ENCODE data around the gene IMMP2L.

IMMP2L gene

DNA sequence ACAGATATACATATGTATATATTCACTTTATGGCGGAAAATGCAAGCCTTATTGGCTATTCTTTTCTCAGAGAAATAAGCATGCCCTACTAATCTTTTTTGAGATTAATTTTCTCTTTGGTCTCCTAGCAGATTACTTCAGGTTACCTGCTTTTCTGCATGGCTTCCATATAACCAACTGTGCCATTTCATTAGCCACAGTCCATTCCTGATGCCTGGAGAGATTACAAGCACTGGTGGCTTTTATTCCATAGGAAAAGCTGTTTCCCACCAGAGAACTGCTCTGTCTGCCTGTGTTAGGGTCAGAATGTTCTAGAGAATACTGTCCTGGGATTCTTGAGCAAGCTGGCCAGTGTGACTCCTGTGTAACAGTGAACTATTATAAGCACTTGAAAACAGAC is 411.6 kb downstream of the IMMP2L start:
- Mint-ChIP-seq H3K9me3 (peaks cover 2% of the 10 kb centered on the region), H3K27me3 (no peaks in the 10 kb centered on the region), H3K4me3 (no peak overlapping the region), H3K36me3 (ENCODE audit: low read depth) (no peaks in the 10 kb centered on the region), H3K4me1 (ENCODE audit: low read depth) (no peaks in the 10 kb centered on the region), H3K27ac (no peak overlapping the region)
- DNase-seq = no peak

DNA sequence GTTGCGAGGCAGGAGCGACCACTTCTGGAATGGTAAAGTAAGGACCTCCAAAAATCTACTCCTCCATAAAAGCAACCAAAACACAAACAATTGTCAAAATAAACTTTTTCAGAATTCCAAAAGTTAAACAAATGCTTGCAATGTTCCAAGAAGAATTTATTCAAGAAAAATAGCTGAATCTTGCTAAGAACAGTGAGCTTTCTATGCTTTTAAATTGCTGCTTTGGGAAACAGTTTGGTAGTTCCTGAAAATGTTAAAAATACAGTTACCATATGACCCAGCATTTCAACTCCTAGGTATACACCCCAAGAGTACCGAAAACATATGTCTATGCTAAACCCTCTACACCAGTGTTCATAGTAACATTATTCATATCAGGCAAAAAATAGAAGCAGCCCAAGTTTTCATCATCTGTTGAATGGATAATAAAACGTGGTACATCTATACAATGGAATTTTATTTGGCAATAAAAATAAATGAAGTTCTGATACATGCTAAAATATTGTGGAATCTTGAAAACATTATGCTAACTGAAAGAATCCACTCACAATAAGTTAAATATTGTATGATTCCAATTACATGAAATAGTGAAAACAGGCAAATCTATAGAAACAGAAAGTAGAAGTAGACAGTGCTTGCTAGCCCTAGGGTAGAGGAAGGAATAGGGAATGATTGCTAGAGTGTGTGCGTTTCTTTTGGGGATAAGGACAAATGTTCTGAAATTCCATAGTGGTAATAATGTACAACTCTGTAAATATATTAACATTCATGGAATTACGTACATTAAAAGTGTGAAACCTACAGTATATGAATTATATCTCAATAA is 414.4 kb downstream of the IMMP2L start:
- Mint-ChIP-seq H3K4me3 (no peak overlapping the region), H3K9me3 (peaks cover 2% of the 10 kb centered on the region), H3K36me3 (ENCODE audit: low read depth) (no peaks in the 10 kb centered on the region), H3K27ac (no peak overlapping the region), H3K27me3 (no peaks in the 10 kb centered on the region), H3K4me1 (ENCODE audit: low read depth) (no peaks in the 10 kb centered on the region)
- no peak for DNase-seq

DNA sequence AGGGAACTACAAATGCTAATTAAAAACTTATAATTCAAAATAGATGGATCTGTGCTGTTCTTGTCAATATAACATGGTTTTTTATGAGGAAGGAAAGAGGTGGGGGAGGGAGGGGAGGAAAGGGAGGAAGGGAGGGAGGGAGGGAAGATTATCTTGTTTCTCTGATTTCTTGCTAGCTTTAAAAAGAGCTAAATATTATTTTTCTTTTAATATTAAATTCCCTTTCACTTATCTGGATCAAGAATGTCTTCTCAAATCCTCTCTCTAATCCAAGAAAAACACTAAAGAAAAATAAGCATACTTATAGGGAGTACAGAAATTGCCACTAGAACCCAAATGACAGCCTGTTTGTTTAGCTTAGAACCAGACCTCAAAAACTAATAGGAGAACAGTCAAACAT is 416.2 kb downstream of the IMMP2L start:
- no peak overlapping the region for H3K27ac Mint-ChIP-seq
- no peaks in the 10 kb centered on the region for H3K27me3 Mint-ChIP-seq
- H3K4me3 Mint-ChIP-seq = no peak overlapping the region
- H3K9me3 Mint-ChIP-seq = no peaks in the 10 kb centered on the region
- no peaks in the 10 kb centered on the region for H3K4me1 Mint-ChIP-seq (ENCODE audit: low read depth)
- no peaks in the 10 kb centered on the region for H3K36me3 Mint-ChIP-seq (ENCODE audit: low read depth)
- DNase-seq = no peak

DNA sequence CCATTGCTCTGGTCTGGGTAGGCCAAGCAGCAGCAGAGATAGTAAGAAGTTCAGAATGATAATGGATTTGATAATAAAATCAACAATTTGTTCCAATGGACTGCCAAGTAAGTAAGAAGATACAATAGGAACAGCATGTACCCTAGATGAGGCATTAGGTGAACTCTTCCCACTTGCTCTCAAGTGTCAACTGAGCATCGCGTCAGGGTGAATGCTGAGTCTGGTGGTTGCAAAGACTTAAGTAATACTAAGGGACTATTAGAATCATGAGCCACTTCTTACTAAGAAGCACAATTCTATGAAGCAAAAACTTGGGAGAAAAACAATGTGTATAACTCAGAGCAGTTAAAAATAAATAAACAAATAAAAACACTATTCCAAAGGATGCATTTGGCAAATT is 416.8 kb downstream of the IMMP2L start:
- no peaks in the 10 kb centered on the region for H3K36me3 Mint-ChIP-seq (ENCODE audit: low read depth)
- H3K4me1 Mint-ChIP-seq (ENCODE audit: low read depth) = peaks cover 5% of the 10 kb centered on the region
- H3K27ac Mint-ChIP-seq = no peak overlapping the region
- H3K9me3 Mint-ChIP-seq = no peaks in the 10 kb centered on the region
- H3K4me3 Mint-ChIP-seq = no peak overlapping the region
- no peak for DNase-seq
- H3K27me3 Mint-ChIP-seq = no peaks in the 10 kb centered on the region

DNA sequence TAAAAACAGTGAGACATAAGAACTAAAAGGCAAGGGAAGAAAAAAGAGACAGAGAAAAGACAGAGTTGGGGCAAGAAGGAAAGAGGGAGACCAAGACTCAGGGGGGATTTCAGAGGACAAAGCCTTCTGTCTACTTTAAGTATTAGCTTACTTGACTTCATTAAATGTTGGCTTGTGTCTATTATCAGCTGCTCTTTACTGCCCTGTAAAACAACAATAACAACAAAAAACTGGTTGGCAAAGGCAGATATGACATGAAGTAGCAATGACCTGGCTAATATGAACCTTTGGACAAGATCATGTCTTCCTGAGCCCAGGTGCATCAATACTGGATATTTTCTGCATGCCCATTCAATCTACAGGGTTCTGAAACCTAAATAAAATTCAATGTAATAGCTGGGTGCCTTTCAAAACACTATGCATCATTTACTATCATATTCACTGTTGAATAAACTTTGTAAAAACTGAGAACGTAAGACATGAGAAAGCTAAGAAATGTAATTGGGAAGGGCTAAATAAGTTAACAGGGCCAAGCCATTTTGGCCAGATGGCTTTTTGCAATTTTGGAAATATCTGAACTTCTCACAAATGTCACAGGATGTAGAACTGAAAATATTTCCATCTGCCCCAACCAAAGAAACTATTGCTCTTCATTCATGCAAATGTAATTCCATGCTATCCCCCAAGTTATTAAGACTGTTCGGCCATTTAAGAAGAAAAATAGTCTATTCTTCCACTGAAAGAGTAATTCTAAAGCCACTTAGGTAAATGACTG is 422.0 kb downstream of the IMMP2L start:
- no peak overlapping the region for H3K4me3 Mint-ChIP-seq
- no peaks in the 10 kb centered on the region for H3K36me3 Mint-ChIP-seq (ENCODE audit: low read depth)
- H3K4me1 Mint-ChIP-seq (ENCODE audit: low read depth) = peaks cover 47% of the 10 kb centered on the region
- no peaks in the 10 kb centered on the region for H3K9me3 Mint-ChIP-seq
- DNase-seq = no peak
- H3K27me3 Mint-ChIP-seq = no peaks in the 10 kb centered on the region
- H3K27ac Mint-ChIP-seq = peak overlapping the region; percentile 38

DNA sequence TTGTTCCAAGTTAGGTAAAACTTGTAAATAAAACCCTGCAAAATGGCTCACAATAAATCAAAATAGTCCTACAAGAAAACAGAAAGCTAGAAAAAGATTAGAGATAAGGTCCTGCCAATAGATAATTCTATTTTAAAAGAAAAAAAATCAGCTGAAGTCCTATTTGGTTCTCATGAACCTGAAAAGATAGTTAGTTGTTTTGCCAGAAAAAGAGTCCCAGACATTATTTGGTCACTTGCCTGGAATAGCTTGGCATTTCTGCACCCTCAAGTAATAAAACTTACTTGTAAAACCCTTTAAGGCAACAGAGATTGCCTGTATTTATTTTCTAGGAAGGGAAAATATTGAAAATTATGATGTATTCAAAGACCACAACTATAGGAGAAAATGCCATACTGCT is 423.7 kb downstream of the IMMP2L start:
- DNase-seq = no peak
- no peaks in the 10 kb centered on the region for H3K36me3 Mint-ChIP-seq (ENCODE audit: low read depth)
- peak overlapping the region; percentile 97 for H3K27ac Mint-ChIP-seq
- peak overlapping the region; percentile 71 for H3K4me3 Mint-ChIP-seq
- H3K27me3 Mint-ChIP-seq = no peaks in the 10 kb centered on the region
- peaks cover 47% of the 10 kb centered on the region for H3K4me1 Mint-ChIP-seq (ENCODE audit: low read depth)
- no peaks in the 10 kb centered on the region for H3K9me3 Mint-ChIP-seq

DNA sequence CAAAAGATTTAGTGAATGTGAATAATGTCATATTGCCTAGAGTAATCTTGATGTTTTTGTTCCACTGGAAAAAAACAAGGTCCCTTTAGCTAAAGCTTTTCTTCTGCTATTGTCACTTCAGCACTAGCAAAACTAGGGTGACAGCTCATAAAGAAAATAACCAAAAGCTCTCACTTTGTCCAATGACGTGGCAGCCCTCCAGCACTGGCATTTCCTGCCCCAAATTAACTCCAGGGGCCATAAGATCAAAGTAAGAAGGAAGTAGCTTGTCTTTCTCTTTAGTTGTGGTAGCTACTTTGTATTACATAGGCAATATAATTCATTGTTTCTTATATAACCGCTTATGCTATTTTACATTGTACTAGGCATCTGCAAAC is 424.1 kb downstream of the IMMP2L start:
- Mint-ChIP-seq H3K4me3 (peak overlapping the region; percentile 71), H3K36me3 (ENCODE audit: low read depth) (no peaks in the 10 kb centered on the region)

DNA sequence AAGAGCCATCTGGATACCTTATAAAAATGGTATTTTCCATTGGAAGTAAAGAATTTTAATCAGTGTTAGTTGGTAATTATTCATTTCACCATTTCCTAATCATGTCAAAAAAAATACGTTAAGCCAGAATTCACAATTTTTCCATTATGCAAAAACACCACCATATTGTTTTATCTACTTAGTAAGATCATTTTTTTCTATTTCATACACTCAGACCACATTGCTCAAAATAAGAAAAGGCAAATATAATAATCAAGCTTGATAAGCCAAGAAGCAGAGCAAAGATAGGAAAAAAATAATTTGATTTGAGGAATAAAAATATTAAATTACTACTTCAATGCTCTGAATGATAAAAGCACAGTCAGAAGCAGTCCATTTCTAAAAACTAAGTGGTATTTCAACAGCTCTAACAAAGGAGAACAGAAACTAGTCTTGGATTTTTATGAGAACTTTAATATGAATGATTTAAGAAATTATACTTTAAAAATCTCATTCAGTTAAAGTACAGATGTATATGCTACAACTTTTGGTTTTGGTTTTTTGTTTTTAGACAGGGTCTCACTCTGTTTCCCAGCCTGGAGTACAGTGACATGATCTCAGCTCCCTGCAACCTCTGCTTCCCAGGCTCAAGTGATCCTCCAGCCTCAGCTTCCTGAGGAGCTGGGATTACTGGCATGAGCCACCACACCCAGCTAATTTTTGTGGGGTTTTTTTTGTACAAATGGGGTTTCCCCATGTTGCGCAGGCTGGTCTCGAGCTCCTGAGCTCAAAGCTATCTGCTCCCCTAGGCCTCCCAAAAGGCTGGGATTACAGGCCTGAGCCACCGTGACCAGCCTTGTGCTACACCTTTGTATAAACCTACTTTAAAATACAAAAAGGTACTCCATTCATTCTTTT is 424.7 kb downstream of the IMMP2L start:
- H3K27me3 Mint-ChIP-seq = no peaks in the 10 kb centered on the region
- no peaks in the 10 kb centered on the region for H3K36me3 Mint-ChIP-seq (ENCODE audit: low read depth)
- H3K4me1 Mint-ChIP-seq (ENCODE audit: low read depth) = peaks cover 47% of the 10 kb centered on the region
- peak; percentile 59 for DNase-seq
- H3K9me3 Mint-ChIP-seq = no peaks in the 10 kb centered on the region
- peak overlapping the region; percentile 97 for H3K27ac Mint-ChIP-seq
- peak overlapping the region; percentile 71 for H3K4me3 Mint-ChIP-seq

More for the DNA sequence above, 424.1 kb downstream of the IMMP2L start:
- Mint-ChIP-seq H3K9me3 (no peaks in the 10 kb centered on the region), H3K27ac (peak overlapping the region; percentile 97), H3K4me1 (ENCODE audit: low read depth) (peaks cover 47% of the 10 kb centered on the region), H3K27me3 (no peaks in the 10 kb centered on the region)
- DNase-seq = peak; percentile 56

DNA sequence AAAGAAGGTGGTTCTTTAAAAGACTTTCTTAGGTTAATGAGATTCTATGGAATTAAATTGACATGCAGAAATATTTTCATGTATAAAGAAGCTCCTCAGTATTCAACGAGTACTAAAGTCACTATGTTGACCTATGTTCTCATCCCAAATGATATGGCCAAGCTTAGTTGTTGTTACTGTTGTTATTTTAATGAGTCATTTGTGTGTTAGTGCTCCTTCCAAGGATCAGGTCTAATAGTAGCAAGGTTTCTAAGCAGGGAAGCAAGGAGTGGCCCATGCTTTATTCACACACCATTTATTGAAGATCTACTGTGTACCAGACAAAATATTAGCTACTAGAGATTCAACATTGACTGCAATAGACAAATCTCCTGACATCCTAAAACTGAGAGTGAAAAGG is 429.5 kb downstream of the IMMP2L start:
- no peaks in the 10 kb centered on the region for H3K27me3 Mint-ChIP-seq
- DNase-seq = no peak
- H3K27ac Mint-ChIP-seq = no peak overlapping the region
- H3K4me1 Mint-ChIP-seq (ENCODE audit: low read depth) = peaks cover 16% of the 10 kb centered on the region
- H3K4me3 Mint-ChIP-seq = no peak overlapping the region
- H3K36me3 Mint-ChIP-seq (ENCODE audit: low read depth) = no peaks in the 10 kb centered on the region
- no peaks in the 10 kb centered on the region for H3K9me3 Mint-ChIP-seq

DNA sequence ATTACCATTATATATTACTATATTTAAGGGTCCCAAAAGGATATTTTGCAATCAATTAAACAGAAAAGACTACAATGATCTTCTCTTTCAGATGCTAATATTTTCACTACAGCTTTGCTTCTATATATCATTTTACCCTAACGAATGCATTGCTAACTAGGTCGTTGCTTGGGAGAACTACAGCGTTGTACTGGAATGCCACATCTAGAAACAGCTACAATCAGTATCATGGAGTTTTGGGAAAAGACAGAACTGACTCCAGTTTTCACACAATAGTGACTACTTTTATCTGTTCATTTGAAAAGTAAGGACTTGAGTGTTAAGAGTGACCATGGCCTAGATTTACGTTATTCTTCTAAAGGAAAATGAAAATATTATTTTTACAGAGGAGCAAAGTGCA is 432.9 kb downstream of the IMMP2L start:
- H3K27me3 Mint-ChIP-seq = no peaks in the 10 kb centered on the region
- no peak overlapping the region for H3K27ac Mint-ChIP-seq
- no peak overlapping the region for H3K4me3 Mint-ChIP-seq
- H3K4me1 Mint-ChIP-seq (ENCODE audit: low read depth) = no peaks in the 10 kb centered on the region
- no peak for DNase-seq
- peaks cover 13% of the 10 kb centered on the region for H3K36me3 Mint-ChIP-seq (ENCODE audit: low read depth)
- H3K9me3 Mint-ChIP-seq = peaks cover 2% of the 10 kb centered on the region

DNA sequence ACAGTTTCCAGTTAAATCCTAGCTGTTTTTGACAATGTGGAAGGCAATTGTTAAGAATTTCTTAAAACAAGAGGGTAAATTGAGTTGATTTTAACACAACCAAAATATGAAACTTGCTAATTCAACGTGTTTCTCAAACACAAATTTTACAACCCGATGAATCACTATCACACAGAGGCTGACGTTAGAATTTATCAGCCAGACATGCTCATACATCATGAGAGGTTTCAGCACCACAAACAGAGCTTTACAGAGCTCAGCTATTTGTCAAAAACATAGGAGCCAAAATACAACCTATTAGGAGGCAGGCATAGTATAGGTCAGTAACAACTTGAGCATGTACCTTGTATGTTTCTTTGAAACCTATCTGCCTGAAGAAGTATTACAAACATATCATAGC is 435.3 kb downstream of the IMMP2L start:
- no peak for DNase-seq
- H3K27ac Mint-ChIP-seq = no peak overlapping the region
- peaks cover 34% of the 10 kb centered on the region for H3K36me3 Mint-ChIP-seq (ENCODE audit: low read depth)
- H3K4me1 Mint-ChIP-seq (ENCODE audit: low read depth) = no peaks in the 10 kb centered on the region
- no peak overlapping the region for H3K4me3 Mint-ChIP-seq
- peaks cover 12% of the 10 kb centered on the region for H3K9me3 Mint-ChIP-seq
- no peaks in the 10 kb centered on the region for H3K27me3 Mint-ChIP-seq

DNA sequence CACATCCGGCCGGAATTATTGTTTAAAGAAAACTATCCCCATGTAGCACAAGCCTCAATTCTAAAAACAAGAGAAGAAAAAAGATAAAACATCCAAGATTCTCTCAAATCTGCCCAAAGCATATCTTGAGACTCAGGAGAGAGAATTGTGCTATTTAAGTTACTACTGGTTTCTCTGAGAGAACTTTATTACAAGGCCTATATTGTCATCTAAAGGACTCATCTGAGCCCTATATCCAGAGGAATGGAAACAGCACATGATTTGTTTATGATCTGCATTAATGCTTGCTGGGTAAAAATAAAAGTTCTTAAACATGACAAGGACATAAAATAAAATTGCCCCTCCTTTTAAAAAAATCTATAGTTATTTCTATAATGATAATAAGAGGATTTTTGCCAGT is 446.3 kb downstream of the IMMP2L start:
- DNase-seq = no peak
- H3K27me3 Mint-ChIP-seq = no peaks in the 10 kb centered on the region

DNA sequence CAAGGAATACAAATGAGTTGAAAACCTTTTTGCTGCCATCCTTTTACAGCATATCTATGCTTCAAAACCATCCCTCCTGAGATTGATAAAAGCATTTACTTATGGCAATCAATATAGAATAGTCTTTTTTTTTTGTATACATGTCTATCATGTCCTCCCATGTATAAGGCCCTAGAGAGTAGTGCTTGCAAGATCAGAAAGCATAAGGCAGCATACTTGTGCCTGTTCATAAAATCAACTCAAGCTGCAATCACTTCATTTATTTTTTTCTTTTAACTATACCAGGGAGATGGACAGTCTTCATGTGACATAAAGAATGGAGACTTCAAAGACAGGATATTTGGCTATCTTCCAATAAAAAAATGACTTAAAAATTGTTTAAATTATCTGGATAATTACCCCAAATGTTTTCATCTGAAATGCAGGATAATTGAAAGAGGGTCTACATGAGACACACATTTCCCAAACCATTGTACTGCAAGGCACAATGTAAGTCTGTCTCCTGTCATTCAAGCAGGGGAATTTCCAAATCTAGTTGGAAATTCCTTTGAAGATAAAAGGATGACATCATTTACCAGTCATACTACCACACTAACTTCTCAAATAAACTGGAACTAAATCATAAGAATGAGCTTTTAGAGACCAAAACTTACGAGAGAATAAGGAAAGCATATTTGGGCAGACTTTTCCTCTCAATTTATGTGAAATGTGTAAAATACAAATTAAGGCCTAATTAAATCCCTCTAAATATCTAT is 448.9 kb downstream of the IMMP2L start:
- DNase-seq = no peak
- Mint-ChIP-seq H3K4me1 (ENCODE audit: low read depth) (peaks cover 48% of the 10 kb centered on the region), H3K27me3 (no peaks in the 10 kb centered on the region), H3K9me3 (no peaks in the 10 kb centered on the region), H3K36me3 (ENCODE audit: low read depth) (peaks cover 76% of the 10 kb centered on the region), H3K4me3 (peak overlapping the region; percentile 27), H3K27ac (peak overlapping the region; percentile 86)

More for the DNA sequence above, 446.3 kb downstream of the IMMP2L start:
- Mint-ChIP-seq H3K36me3 (ENCODE audit: low read depth) (peaks cover 79% of the 10 kb centered on the region), H3K4me1 (ENCODE audit: low read depth) (peaks cover 38% of the 10 kb centered on the region), H3K9me3 (peaks cover 6% of the 10 kb centered on the region), H3K27ac (no peak overlapping the region), H3K4me3 (no peak overlapping the region)

DNA sequence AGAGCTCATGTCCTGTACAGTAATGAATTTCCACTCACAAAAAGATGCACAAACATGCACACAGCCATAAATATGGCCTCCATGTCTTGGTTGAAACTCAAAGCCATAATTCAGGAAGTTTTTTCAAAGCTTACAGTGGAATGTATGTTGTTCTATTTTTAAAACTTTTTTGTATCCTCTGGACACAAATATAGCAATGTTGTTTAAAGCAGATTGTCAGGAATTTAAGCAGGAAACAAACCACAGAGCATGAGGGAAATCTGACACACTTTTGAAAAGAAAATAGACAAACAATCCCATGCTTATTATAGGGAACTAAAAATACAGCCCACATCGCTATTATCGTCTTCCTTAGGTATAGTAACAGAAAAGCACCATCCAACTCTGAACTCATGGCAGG is 449.9 kb downstream of the IMMP2L start:
- no peak for DNase-seq
- Mint-ChIP-seq H3K27ac (peak overlapping the region; percentile 62), H3K4me1 (ENCODE audit: low read depth) (peaks cover 52% of the 10 kb centered on the region), H3K9me3 (no peaks in the 10 kb centered on the region), H3K4me3 (no peak overlapping the region), H3K36me3 (ENCODE audit: low read depth) (peaks cover 71% of the 10 kb centered on the region), H3K27me3 (no peaks in the 10 kb centered on the region)

All from activated T-cell treated with anti-CD3 and anti-CD28 coated beads, Interleukin-2, amount 50 U/mL, for 24 hours (primary cell).